ENCODE measurements around the gene LAIR1. TPM values are rescaled to one million over a fixed set of nuclear protein-coding genes. Genes with fewer than 3 reads are reported as not detected.

LAIR1 gene
- total RNA-seq, 2 donors from 2014 or later: 31.2 to 64.7 TPM

DNA sequence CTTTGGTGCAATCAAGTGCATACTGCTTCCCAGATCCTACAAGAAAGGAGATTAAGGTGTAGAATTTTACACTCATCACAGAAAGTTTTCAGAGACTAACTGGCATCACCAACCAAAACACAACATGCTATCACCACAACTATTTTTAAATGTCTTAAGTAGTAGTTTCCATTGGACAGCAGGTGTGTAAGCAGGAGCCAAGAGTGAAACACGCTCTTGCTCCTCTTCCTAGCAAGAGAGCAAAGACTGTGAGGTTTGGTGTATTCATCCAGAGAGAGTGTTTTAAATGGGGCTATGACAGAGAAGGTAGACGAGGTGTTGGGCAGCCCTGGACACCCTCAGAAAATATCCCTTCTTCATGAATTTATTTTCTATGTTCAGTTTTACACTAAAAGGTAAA, 13.3 kb downstream of the LAIR1 start:
- no peak overlapping the region for H3K4me3 ChIP-seq
- H3K9me3 ChIP-seq: no peaks in the 10 kb centered on the region

DNA sequence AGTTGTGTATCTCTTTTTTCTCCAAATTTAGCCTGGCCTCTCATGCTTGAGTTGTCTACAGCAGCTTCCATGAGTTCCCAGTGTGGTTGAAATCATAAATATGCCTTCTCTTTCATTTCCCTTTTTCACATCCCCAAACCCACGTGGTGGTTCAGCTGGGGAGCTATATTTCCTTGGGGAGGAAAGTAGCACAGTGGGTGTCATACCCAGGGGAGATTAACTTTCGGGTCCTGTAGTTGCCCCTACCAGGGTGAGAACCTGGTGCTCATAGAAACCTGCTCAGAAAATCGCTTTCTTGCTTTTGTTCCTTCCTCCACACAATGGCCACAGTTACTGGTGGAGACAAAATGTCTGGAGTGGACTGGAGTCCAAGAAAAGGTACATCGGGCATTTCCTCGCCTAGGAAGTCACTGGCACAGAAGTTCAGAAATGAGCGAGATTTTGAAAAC, 18.8 kb downstream of the LAIR1 start:
- no peaks in the 10 kb centered on the region for H3K4me1 ChIP-seq (ENCODE audit: control insufficient read depth in 1 of 2, low read depth in 2 of 2)
- no peak for ATAC-seq (ENCODE audit: insufficient number of reproducible peaks, low FRiP score, low read depth)
- H3K36me3 ChIP-seq: no peaks in the 10 kb centered on the region
- no peaks in the 10 kb centered on the region for H3K27me3 ChIP-seq (replicated peaks; ENCODE audit: insufficient read depth)
- H3K9me3 ChIP-seq: no peaks in the 10 kb centered on the region
- no peak for DNase-seq (ENCODE audit: low spot score)
- TF ChIP-seq, protein P1, sequence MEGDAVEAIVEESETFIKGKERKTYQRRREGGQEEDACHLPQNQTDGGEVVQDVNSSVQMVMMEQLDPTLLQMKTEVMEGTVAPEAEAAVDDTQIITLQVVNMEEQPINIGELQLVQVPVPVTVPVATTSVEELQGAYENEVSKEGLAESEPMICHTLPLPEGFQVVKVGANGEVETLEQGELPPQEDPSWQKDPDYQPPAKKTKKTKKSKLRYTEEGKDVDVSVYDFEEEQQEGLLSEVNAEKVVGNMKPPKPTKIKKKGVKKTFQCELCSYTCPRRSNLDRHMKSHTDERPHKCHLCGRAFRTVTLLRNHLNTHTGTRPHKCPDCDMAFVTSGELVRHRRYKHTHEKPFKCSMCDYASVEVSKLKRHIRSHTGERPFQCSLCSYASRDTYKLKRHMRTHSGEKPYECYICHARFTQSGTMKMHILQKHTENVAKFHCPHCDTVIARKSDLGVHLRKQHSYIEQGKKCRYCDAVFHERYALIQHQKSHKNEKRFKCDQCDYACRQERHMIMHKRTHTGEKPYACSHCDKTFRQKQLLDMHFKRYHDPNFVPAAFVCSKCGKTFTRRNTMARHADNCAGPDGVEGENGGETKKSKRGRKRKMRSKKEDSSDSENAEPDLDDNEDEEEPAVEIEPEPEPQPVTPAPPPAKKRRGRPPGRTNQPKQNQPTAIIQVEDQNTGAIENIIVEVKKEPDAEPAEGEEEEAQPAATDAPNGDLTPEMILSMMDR (IDR thresholded peaks at IDR 0.05): no peak
- H3K4me3 ChIP-seq: no peak overlapping the region
- no peak overlapping the region for H3K27ac ChIP-seq

More for the DNA sequence above, 13.3 kb downstream of the LAIR1 start:
- H3K27ac ChIP-seq: no peak overlapping the region
- no peaks in the 10 kb centered on the region for H3K4me1 ChIP-seq (ENCODE audit: control insufficient read depth in 1 of 2, low read depth in 2 of 2)
- H3K36me3 ChIP-seq: no peaks in the 10 kb centered on the region
- DNase-seq (ENCODE audit: low spot score) (no peak), ATAC-seq (ENCODE audit: insufficient number of reproducible peaks, low FRiP score, low read depth) (no peak)
- no peaks in the 10 kb centered on the region for H3K27me3 ChIP-seq (replicated peaks; ENCODE audit: insufficient read depth)
- TF ChIP-seq, protein P1 (IDR thresholded peaks at IDR 0.05): no peak

DNA sequence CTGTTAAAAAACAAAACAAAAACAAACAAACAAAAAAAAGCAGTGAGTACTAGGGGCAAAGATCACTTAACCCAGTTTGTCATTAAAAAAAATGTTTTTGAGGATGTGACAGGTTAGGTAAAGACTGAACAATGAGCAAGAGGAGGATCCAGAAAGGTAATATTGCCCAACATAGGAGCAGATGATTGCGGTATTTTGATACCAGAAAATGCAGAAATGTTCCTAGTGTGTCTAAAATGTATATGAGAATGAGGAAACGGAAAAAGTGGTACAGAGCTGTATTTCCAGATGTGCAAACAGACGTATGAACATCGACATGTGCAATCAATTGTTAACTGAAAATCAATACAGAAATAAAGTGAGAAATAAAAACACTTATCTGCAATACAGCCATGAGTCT, 20.9 kb downstream of the LAIR1 start:
- no peak for DNase-seq (ENCODE audit: low spot score)
- Histone ChIP-seq H3K27me3 (replicated peaks; ENCODE audit: insufficient read depth) (no peaks in the 10 kb centered on the region), H3K9me3 (no peaks in the 10 kb centered on the region), H3K27ac (no peak overlapping the region), H3K4me1 (ENCODE audit: control insufficient read depth in 1 of 2, low read depth in 2 of 2) (no peaks in the 10 kb centered on the region), H3K4me3 (no peak overlapping the region), H3K36me3 (no peaks in the 10 kb centered on the region)
- TF ChIP-seq, protein P1 (IDR thresholded peaks at IDR 0.05): no peak
- no peak for ATAC-seq (ENCODE audit: insufficient number of reproducible peaks, low FRiP score, low read depth)

DNA sequence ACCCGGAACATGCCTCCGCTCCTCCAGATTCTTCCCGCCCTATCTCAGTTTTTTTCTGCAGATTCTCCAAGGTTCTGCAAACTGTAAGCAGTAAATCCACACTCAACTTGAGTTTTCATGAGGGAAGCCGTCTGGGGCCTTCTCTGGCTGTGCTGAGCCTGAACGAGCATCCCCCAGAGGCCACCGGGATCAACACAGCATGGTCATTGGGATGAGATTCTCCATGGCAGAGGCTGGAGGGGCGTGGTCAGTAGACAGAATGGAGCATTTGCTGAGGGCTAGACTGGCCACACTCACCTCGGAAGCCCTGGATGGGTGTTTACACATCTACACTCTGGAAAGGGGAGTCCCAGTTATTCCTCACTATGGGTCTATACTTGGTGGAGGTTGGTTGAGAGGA, 23.4 kb downstream of the LAIR1 start:
- TF ChIP-seq, protein P1 (IDR thresholded peaks at IDR 0.05): no peak
- ATAC-seq (ENCODE audit: insufficient number of reproducible peaks, low FRiP score, low read depth) (no peak), DNase-seq (ENCODE audit: low spot score) (no peak)
- Histone ChIP-seq H3K4me3 (no peak overlapping the region), H3K4me1 (ENCODE audit: control insufficient read depth in 1 of 2, low read depth in 2 of 2) (no peaks in the 10 kb centered on the region), H3K27me3 (replicated peaks; ENCODE audit: insufficient read depth) (no peaks in the 10 kb centered on the region), H3K9me3 (no peaks in the 10 kb centered on the region), H3K36me3 (no peaks in the 10 kb centered on the region), H3K27ac (no peak overlapping the region)

DNA sequence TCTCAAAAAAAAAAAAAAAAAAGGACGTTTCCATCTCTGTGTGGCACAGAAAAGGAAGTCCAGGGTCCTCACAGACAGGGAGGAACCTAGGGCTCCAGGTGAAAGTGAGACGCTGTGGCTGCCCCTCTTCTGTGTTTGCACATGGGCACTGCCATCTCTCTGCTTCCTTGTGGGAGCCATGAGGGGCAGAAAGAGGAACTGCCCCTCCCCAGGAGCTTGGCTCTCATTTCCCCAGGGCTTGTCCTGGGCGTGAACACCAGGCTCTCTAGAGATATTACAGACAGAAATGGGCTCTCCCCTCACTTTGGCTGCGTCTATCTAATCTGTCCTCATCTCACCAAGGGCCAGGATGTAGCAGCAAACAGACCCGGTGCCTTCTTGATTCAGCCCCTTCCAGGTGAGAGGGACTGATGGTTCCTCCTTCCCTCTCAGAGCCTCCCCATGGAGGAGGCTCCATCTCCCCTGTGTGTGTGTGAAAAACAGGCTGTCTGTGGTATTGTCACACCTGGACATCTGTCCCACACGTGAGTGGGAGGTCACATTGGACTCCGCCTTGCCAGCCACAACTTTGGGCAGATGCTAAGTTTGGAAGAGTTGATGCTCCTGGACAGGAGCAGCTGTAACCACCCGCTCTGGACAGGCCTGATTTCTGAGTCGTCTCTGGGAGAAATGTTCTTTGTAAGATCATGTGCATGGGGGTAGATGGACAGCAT, 24.9 kb downstream of the LAIR1 start:
- Histone ChIP-seq H3K36me3 (no peaks in the 10 kb centered on the region), H3K27ac (no peak overlapping the region), H3K27me3 (replicated peaks; ENCODE audit: insufficient read depth) (no peaks in the 10 kb centered on the region), H3K4me3 (no peak overlapping the region), H3K9me3 (no peaks in the 10 kb centered on the region), H3K4me1 (ENCODE audit: control insufficient read depth in 1 of 2, low read depth in 2 of 2) (no peaks in the 10 kb centered on the region)
- ATAC-seq (ENCODE audit: insufficient number of reproducible peaks, low FRiP score, low read depth): no peak
- TF ChIP-seq, protein P1 (IDR thresholded peaks at IDR 0.05): no peak
- DNase-seq (ENCODE audit: low spot score): no peak

Measured in thoracic aorta (tissue), 2 donors.